A549 (cell line): ENCODE measurements around the gene LCE1A. TPM values are rescaled to one million over a fixed set of nuclear protein-coding genes. Genes with fewer than 3 reads are reported as not detected.

Experiments used
- ATAC-seq, 2 experiments: fragments of 200-7000 bp in 1 of 2; fragments of >200 bp in 1 of 2; cut with Nextera tagmentation in 1 of 2; cut with Tn5 transposase in 1 of 2; 3 replicates each; pipeline versions ENCODE4 v1.8.0 to v1.9.1; 2018 to 2020; ENCODE audit warnings: mild to moderate bottlenecking in 1 of 2, moderate library complexity in 1 of 2
- CTCF ChIA-PET: fragments of 300-600 bp; sonication (Branson Sonifier 250); formaldehyde crosslinking; extraction: SDS; loops from one replicate; lab custom pipeline; 2021; ENCODE audit warnings: antibody characterized with exemption, inconsistent platforms; lab: Yijun Ruan, JAX
- POLR2A ChIA-PET: fragments of 350-600 bp; formaldehyde crosslinking; extraction: SDS; loops from one replicate; lab custom pipeline; 2021; ENCODE audit warnings: antibody characterized with exemption, inconsistent platforms; lab: Yijun Ruan, JAX
- DNase-seq, 2 experiments: peaks; one replicate each; pipeline versions ENCODE4 v3.0.0 to v3.0.0-alpha.2; 2011 to 2016; ENCODE audit warnings: low read depth in 1 of 2, low spot score in 1 of 2
- FAIRE-seq: peaks from 2 replicates; lab custom pipeline; 2011; peaks lifted over from hg19 to GRCh38; lab: Jason Lieb, UNC
- H3K27ac ChIP-seq, 2 experiments: fragments of >200 bp; sonication (Bioruptor Twin); formaldehyde crosslinking; 3 replicates each; pipeline ENCODE4 v1.5.1; 2016 to 2017
- H3K4me1 ChIP-seq: fragments of >200 bp; sonication (Bioruptor Twin); formaldehyde crosslinking; 3 replicates; pipeline ENCODE4 v1.6.1; 2016
- H3K4me2 ChIP-seq: fragments of >200 bp; sonication (Bioruptor Twin); formaldehyde crosslinking; 3 replicates; pipeline ENCODE4 v1.6.1; 2016
- H3K4me3 ChIP-seq: fragments of >200 bp; sonication (Bioruptor Twin); formaldehyde crosslinking; 3 replicates; pipeline ENCODE4 v1.5.1; 2016
- H3K9me3 ChIP-seq: fragments of >200 bp; sonication (Bioruptor Twin); formaldehyde crosslinking; 3 replicates; pipeline ENCODE4 v1.6.1; 2016
- CHD2 ChIP-seq: fragments of 150-350 bp; IDR thresholded peaks from 2 replicates; pipeline ENCODE4 v1.6.1; 2014; ENCODE audit warnings: low read length; ENCODE audit not compliant: partially characterized antibody
- ESRRA ChIP-seq: fragments of 150-350 bp; IDR thresholded peaks from 2 replicates; pipeline ENCODE4 v1.6.1; 2014; ENCODE audit warnings: mild to moderate bottlenecking, low read length, borderline replicate concordance
- FOSB ChIP-seq: fragments of 250-450 bp; sonication (Bioruptor Pico); IDR thresholded peaks from 2 replicates; pipeline ENCODE4 v1.5.0; 2020; ENCODE audit warnings: mild to moderate bottlenecking, moderate library complexity
- FOXS1 ChIP-seq: fragments of 250-450 bp; sonication (Bioruptor Pico); IDR thresholded peaks from 2 replicates; pipeline ENCODE4 v1.5.0; 2020; ENCODE audit warnings: mild to moderate bottlenecking, moderate library complexity
- HDAC2 ChIP-seq: fragments of 200-600 bp; sonication (generic); IDR thresholded peaks from 2 replicates; pipeline ENCODE4 v1.6.1; 2016
- HEYL ChIP-seq: fragments of 250-450 bp; sonication (Bioruptor Pico); IDR thresholded peaks from 2 replicates; pipeline ENCODE4 v1.8.0; 2021; ENCODE audit warnings: mild to moderate bottlenecking, moderate library complexity
- JUN ChIP-seq, 2 experiments: fragments of >200 bp; sonication (Bioruptor Twin); formaldehyde crosslinking; IDR thresholded peaks; 2 replicates in 1 of 2; 3 replicates in 1 of 2; pipeline ENCODE4 v1.6.1; 2016 to 2017
- JUNB ChIP-seq: fragments of >200 bp; sonication (Bioruptor Twin); formaldehyde crosslinking; IDR thresholded peaks from 2 replicates; pipeline ENCODE4 v1.6.1; 2016
- KDM1A ChIP-seq: fragments of 200-600 bp; sonication (generic); IDR thresholded peaks from 2 replicates; pipeline ENCODE4 v1.6.1; 2016; ENCODE audit warnings: low read depth, mild to moderate bottlenecking
- KDM5A ChIP-seq: fragments of 200-600 bp; sonication (generic); IDR thresholded peaks from 2 replicates; pipeline ENCODE4 v1.6.1; 2016; ENCODE audit warnings: antibody characterized with exemption, mild to moderate bottlenecking
- MAFK ChIP-seq: fragments of 450-650 bp; IDR thresholded peaks from 2 replicates; pipeline ENCODE4 v1.6.1; 2014; ENCODE audit not compliant: partially characterized antibody
- NFE2L2 ChIP-seq: fragments of 150-350 bp; conservative IDR thresholded peaks from 2 replicates; pipeline ENCODE4 v1.6.1; 2014; ENCODE audit warnings: low read length
- PHF8 ChIP-seq: fragments of 200-600 bp; sonication (generic); IDR thresholded peaks from 2 replicates; pipeline ENCODE4 v1.6.1; 2016; ENCODE audit warnings: low read depth, mild to moderate bottlenecking, antibody characterized with exemption, moderate library complexity, borderline replicate concordance
- POLR2A ChIP-seq: IDR thresholded peaks from 2 replicates; pipeline ENCODE4 v1.6.1; 2012; ENCODE audit warnings: mild to moderate bottlenecking, low read length
- POLR2AphosphoS2 ChIP-seq: conservative IDR thresholded peaks from 2 replicates; pipeline ENCODE4 v1.6.1; 2012; ENCODE audit warnings: low read length, improper control_type of control experiment, inconsistent platforms
- RAD21 ChIP-seq, 2 experiments: fragments of >200 bp in 1 of 2; sonication (Bioruptor Twin) in 1 of 2; formaldehyde crosslinking in 1 of 2; IDR thresholded peaks in 1 of 2; conservative IDR thresholded peaks in 1 of 2; 2 replicates in 1 of 2; 3 replicates in 1 of 2; pipeline ENCODE4 v1.6.1; 2012 to 2018; ENCODE audit warnings: inconsistent platforms in 1 of 2
- RFX5 ChIP-seq: fragments of 450-650 bp; IDR thresholded peaks from 2 replicates; pipeline ENCODE4 v1.7.1; 2014; ENCODE audit warnings: antibody characterized with exemption, mild to moderate bottlenecking, moderate library complexity
- RNF2 ChIP-seq: fragments of 200-600 bp; sonication (generic); IDR thresholded peaks from 2 replicates; pipeline ENCODE4 v1.6.1; 2016; ENCODE audit warnings: low read depth, mild to moderate bottlenecking, antibody characterized with exemption, moderate library complexity, borderline replicate concordance
- SMC3 ChIP-seq: fragments of >200 bp; sonication (Bioruptor Twin); formaldehyde crosslinking; IDR thresholded peaks from 3 replicates; pipeline ENCODE4 v1.6.1; 2018; ENCODE audit warnings: inconsistent platforms
- TFCP2L1 ChIP-seq: fragments of 250-450 bp; sonication (Bioruptor Pico); IDR thresholded peaks from 2 replicates; pipeline ENCODE4 v1.5.0; 2021; ENCODE audit warnings: mild to moderate bottlenecking
- ZFP36 ChIP-seq: fragments of 450-650 bp; IDR thresholded peaks from 2 replicates; pipeline ENCODE4 v1.6.1; 2014; ENCODE audit warnings: borderline replicate concordance; ENCODE audit not compliant: partially characterized antibody
- ZNF302 ChIP-seq: fragments of 250-450 bp; sonication (Bioruptor Pico); IDR thresholded peaks from 2 replicates; pipeline ENCODE4 v1.9.0; 2021; ENCODE audit warnings: inconsistent platforms, mild to moderate bottlenecking, moderate library complexity
- ZSCAN20 ChIP-seq: fragments of 250-450 bp; sonication (Bioruptor Pico); IDR thresholded peaks from 2 replicates; pipeline ENCODE4 v1.8.0; 2022; ENCODE audit warnings: mild to moderate bottlenecking, moderate library complexity
- WGBS: methylation state at CpG from one replicate; pipeline ENCODE4 v1.1.6; 2017; ENCODE audit errors: missing lambda C conversion rate; 5-methylcytosine and 5-hydroxymethylcytosine counted together
- polyA plus RNA-seq, 4 experiments: library from polyadenylated mRNA; depleted of rRNA in 3 of 4; stranded (reverse); fragments of >200 nt; fragmentation: RNase III in 1 of 4; extraction: RNeasy Plus Mini Kit Qiagen cat#74134 plus additional on column Dnase treatment in 1 of 4; gene quantifications; 2 replicates in 3 of 4; 3 replicates in 1 of 4; pipeline ENCODE4 v1.2.3, GENCODE V29; 2011 to 2017
- TF ChIP-seq, protein P1 (sequence below): IDR thresholded peaks from 2 replicates; pipeline ENCODE4 v1.6.1; 2012; ENCODE audit warnings: low read depth, borderline replicate concordance
- TF ChIP-seq, protein P2 (sequence below): fragments of 200-600 bp; sonication (generic); IDR thresholded peaks from 2 replicates; pipeline ENCODE4 v1.6.1; 2016; ENCODE audit warnings: antibody characterized with exemption, mild to moderate bottlenecking, moderate library complexity
- TF ChIP-seq, protein P3 (sequence below): fragments of >200 bp; sonication (Bioruptor Twin); formaldehyde crosslinking; IDR thresholded peaks from 3 replicates; pipeline ENCODE4 v1.6.1; 2016
- TF ChIP-seq, protein P4 (sequence below): IDR thresholded peaks from 2 replicates; pipeline ENCODE4 v1.6.1; 2012

Gene LCE1A
- polyA plus RNA-seq, 2 of the 4 experiments (the other 2 are of a cell fraction), result not detected

DNA sequence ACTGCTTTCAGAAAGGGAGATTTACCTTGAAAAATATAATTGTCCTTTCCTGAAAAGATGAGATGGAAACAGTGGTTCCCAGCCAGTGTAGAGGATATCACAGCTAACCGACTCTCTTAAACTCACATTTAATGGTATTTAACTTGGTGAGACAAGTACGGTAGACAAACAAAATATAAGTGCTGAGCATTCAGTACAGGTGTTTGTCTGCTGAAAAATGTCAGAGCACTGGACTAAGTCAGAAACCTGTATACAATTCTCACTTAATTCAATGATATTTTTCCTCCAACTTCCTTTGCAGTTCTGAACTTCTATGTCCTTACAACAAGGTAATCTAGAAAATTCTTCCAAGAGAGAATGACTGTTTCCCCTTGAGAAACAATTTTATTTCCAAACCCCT lies 15.6 kb upstream of the LCE1A start, which contains the start of gene LCE1B:
TSS of gene LCE1B (plus strand) at position 301 of the 400 bp plus-strand sequence. CDS start 476 bp downstream, outside the sequence.
- no peak within 1 kb of the TSS for H3K4me3 ChIP-seq
- POLR2A ChIA-PET, result no interaction called here
- 68% methylated on average over 2 of the region's 2 CpGs for WGBS
- no peak within 1 kb of the TSS for H3K27ac ChIP-seq
- H3K9me3 ChIP-seq, result no peaks in the 10 kb centered on the region
- no peaks in the 10 kb centered on the region for H3K4me1 ChIP-seq
- H3K4me2 ChIP-seq, result no peak within 1 kb of the TSS
- ATAC-seq (no peak), DNase-seq (no peak), FAIRE-seq (no peak)
- CTCF ChIA-PET, result no interaction called here
- TF ChIP-seq SMC3, result no peak
- no peak for TF ChIP-seq MAFK
- no peak for TF ChIP-seq FOSB (CRISPR knock-in tag)
- no peak for TF ChIP-seq NFE2L2
- no peak for TF ChIP-seq RAD21 (conservative IDR thresholded peaks at IDR 0.05 in 1 of 2, IDR thresholded peaks at IDR 0.05 in 1 of 2)
- no peak for TF ChIP-seq KDM1A
- TF ChIP-seq JUNB, result no peak
- no peak for TF ChIP-seq JUN (IDR thresholded peaks at IDR 0.05)
- TF ChIP-seq POLR2AphosphoS2, result no peak
- TF ChIP-seq ZSCAN20, result no peak
- TF ChIP-seq, protein P1, sequence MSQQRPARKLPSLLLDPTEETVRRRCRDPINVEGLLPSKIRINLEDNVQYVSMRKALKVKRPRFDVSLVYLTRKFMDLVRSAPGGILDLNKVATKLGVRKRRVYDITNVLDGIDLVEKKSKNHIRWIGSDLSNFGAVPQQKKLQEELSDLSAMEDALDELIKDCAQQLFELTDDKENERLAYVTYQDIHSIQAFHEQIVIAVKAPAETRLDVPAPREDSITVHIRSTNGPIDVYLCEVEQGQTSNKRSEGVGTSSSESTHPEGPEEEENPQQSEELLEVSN, result no peak
- no peak for TF ChIP-seq ZFP36
- TF ChIP-seq, protein P2, sequence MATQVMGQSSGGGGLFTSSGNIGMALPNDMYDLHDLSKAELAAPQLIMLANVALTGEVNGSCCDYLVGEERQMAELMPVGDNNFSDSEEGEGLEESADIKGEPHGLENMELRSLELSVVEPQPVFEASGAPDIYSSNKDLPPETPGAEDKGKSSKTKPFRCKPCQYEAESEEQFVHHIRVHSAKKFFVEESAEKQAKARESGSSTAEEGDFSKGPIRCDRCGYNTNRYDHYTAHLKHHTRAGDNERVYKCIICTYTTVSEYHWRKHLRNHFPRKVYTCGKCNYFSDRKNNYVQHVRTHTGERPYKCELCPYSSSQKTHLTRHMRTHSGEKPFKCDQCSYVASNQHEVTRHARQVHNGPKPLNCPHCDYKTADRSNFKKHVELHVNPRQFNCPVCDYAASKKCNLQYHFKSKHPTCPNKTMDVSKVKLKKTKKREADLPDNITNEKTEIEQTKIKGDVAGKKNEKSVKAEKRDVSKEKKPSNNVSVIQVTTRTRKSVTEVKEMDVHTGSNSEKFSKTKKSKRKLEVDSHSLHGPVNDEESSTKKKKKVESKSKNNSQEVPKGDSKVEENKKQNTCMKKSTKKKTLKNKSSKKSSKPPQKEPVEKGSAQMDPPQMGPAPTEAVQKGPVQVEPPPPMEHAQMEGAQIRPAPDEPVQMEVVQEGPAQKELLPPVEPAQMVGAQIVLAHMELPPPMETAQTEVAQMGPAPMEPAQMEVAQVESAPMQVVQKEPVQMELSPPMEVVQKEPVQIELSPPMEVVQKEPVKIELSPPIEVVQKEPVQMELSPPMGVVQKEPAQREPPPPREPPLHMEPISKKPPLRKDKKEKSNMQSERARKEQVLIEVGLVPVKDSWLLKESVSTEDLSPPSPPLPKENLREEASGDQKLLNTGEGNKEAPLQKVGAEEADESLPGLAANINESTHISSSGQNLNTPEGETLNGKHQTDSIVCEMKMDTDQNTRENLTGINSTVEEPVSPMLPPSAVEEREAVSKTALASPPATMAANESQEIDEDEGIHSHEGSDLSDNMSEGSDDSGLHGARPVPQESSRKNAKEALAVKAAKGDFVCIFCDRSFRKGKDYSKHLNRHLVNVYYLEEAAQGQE, result no peak
- TF ChIP-seq CHD2, result no peak
- TF ChIP-seq, protein P3, sequence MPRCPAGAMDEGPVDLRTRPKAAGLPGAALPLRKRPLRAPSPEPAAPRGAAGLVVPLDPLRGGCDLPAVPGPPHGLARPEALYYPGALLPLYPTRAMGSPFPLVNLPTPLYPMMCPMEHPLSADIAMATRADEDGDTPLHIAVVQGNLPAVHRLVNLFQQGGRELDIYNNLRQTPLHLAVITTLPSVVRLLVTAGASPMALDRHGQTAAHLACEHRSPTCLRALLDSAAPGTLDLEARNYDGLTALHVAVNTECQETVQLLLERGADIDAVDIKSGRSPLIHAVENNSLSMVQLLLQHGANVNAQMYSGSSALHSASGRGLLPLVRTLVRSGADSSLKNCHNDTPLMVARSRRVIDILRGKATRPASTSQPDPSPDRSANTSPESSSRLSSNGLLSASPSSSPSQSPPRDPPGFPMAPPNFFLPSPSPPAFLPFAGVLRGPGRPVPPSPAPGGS, result no peak
- TF ChIP-seq RNF2, result no peak
- TF ChIP-seq TFCP2L1, result no peak

DNA sequence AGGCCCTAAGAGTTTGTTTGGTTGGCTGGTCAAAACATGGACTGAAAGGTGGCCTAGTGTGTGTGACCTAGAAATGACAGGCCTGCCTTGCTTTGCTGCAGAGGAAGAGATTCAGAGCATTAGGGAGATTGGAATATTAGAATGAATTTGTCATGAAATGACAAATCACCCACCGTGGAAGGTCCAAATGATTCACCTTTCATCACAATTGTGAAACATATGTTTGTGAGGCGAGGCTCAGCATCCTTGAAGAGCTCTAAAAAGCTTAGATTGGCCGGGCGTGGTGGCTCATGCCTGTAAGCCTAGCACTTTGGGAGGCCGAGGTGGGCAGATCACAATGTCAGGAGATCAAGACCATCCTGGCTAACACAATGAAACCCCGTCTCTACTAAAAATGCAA lies 10.0 kb upstream of the LCE1A start:
- TF ChIP-seq, protein P4, sequence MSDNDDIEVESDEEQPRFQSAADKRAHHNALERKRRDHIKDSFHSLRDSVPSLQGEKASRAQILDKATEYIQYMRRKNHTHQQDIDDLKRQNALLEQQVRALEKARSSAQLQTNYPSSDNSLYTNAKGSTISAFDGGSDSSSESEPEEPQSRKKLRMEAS, result no peak
- no peak for TF ChIP-seq KDM5A
- no peak for TF ChIP-seq FOSB (CRISPR knock-in tag)
- no peak for TF ChIP-seq POLR2A
- no peak for TF ChIP-seq PHF8
- TF ChIP-seq JUNB, result no peak
- no peak for TF ChIP-seq RAD21 (conservative IDR thresholded peaks at IDR 0.05 in 1 of 2, IDR thresholded peaks at IDR 0.05 in 1 of 2)
- TF ChIP-seq ZNF302 (CRISPR knock-in tag), result no peak
- no peak for TF ChIP-seq HEYL (CRISPR knock-in tag)
- no peak for TF ChIP-seq NFE2L2
- TF ChIP-seq, protein P1, result no peak
- TF ChIP-seq HDAC2, result no peak
- TF ChIP-seq FOXS1, result no peak
- TF ChIP-seq RFX5, result no peak
- TF ChIP-seq ZSCAN20, result no peak
- TF ChIP-seq ESRRA, result no peak
- Histone ChIP-seq H3K27ac (no peak overlapping the region), H3K4me3 (no peak overlapping the region), H3K9me3 (no peaks in the 10 kb centered on the region), H3K4me2 (no peak overlapping the region), H3K4me1 (no peaks in the 10 kb centered on the region)
- DNase-seq, result no peak
- ChIA-PET CTCF (no interaction called here), POLR2A (interaction anchor here (0.7 kb wide), 1 partner anchor 11 kb away, joined by 3 read pairs; no protein-coding TSS in a partner anchor)
- ATAC-seq, result no peak
- no peak for FAIRE-seq
- 25% methylated on average over 6 of the region's 6 CpGs for WGBS
